Upper lobe of left lung (tissue), 4 donors: ENCODE results near the gene ATP11C.

Source experiments
- EP300 ChIP-seq, 4 donors: sonication (generic); formaldehyde crosslinking; IDR thresholded peaks; one replicate each; pipeline ENCODE4 v1.5.1; 2017; ENCODE audit warnings: antibody characterized with exemption in 4 of 4, control low read depth in 2 of 4
- POLR2A ChIP-seq, 4 donors: fragments of 450-650 bp; IDR thresholded peaks; one replicate each; pipeline ENCODE4 v1.5.1; 2016 to 2017; ENCODE audit warnings: antibody characterized with exemption in 4 of 4, mild to moderate bottlenecking in 2 of 4
- TF ChIP-seq, protein P1 (sequence below), 6 experiments: fragments of 450-650 bp in 4 of 6; fragments of 200-600 bp in 2 of 6; sonication (generic) in 2 of 6; IDR thresholded peaks; one replicate each; pipeline ENCODE4 v1.5.1; 2016 to 2019; ENCODE audit warnings: antibody characterized with exemption in 6 of 6

DNA sequence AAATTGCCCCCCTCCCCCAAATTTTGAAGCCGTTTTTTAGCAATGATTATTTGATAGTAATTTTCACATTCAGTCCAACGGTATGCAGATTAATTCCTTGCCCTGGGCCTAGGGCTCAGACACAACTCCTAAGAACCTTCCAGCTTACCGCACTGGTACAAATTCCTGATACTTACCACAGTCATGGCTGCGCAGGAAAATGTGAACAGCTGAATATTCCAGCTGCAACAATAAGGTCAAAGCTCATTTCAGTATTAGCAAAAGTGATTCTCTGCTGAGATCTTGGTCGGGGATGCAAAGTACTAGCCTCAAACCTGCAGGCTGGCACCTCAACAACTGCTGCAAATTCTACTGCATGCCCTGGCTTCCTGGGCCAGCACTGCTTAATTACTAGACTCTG is 3.0 kb downstream of the ATP11C start:
- TF ChIP-seq, protein P1, sequence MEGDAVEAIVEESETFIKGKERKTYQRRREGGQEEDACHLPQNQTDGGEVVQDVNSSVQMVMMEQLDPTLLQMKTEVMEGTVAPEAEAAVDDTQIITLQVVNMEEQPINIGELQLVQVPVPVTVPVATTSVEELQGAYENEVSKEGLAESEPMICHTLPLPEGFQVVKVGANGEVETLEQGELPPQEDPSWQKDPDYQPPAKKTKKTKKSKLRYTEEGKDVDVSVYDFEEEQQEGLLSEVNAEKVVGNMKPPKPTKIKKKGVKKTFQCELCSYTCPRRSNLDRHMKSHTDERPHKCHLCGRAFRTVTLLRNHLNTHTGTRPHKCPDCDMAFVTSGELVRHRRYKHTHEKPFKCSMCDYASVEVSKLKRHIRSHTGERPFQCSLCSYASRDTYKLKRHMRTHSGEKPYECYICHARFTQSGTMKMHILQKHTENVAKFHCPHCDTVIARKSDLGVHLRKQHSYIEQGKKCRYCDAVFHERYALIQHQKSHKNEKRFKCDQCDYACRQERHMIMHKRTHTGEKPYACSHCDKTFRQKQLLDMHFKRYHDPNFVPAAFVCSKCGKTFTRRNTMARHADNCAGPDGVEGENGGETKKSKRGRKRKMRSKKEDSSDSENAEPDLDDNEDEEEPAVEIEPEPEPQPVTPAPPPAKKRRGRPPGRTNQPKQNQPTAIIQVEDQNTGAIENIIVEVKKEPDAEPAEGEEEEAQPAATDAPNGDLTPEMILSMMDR (IDR thresholded peaks at IDR 0.05), result no peak
- no peak for TF ChIP-seq POLR2A (IDR thresholded peaks at IDR 0.05)
- TF ChIP-seq EP300 (IDR thresholded peaks at IDR 0.05), result no peak
